GM04503 (cell line): ENCODE results near the gene SIX5.
"Not testable (repeated sequence)": the region's sequence is repeated elsewhere in the genome, so short reads cannot be mapped to it uniquely, and the experiment has no call there.

ENCODE experiments used
- DNase-seq: peaks from one replicate; pipeline ENCODE4 v3.0.0-alpha.2; 2012; ENCODE audit warnings: low read depth

SIX5 gene

DNA sequence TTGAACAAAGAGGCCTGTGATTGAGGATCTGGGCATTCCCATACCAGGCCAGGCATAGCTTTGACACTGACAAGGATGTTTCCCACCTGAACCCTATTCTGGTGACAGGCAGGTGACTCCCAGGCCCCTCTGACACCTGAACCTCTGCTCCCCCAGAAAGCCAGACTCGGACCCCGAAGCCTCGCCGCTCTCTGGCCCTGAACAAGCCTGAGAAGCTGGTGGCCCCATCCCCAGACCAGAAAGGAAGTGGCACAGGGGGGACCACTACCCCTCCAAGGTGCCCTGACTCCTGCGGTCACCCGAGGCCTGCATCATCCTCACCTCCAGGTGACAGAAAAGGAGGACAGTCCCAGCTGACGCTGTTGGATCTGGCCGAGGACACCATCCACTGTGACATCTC, 14.7 kb downstream of the SIX5 start:
- no peak for DNase-seq

DNA sequence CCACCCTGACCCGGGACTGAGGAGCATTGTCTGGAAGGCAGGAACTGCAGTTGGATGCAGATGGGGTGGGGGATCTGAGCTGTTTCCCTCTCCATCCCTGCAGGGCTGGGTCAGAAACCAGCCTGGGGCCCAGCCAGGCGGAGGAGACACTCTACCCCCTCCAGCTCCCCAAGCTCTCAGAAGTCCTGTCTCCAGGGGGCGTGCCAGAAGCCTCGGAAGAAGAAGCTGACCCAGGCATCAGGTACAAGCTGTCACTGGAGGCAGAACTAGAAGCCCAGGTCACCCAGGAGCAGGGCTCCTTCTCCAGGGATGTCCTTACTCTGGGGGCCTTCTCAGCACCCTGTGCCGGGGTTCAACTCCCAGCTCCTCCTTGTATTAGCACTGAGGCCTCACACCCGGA, 15.5 kb downstream of the SIX5 start:
- DNase-seq = no peak

DNA sequence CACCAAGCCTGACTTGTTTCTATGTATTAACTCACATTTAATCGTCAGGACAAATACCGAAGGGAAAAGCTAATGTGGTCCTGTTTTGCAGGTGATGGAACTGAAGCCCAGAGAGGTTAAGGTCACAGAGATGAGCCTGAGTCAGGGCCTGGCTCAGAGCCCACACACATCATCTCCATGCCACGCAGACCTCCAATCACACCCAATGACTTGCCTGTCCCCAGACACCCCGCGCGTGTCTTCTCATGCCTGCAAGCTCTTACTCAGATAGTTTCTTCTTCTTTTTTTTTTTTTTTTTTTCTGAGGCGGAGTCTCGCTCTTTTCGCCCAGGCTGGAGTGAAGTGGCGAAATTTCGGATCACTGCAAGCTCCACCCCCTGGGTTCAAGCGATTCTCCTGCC, 16.4 kb downstream of the SIX5 start:
- no peak for DNase-seq

DNA sequence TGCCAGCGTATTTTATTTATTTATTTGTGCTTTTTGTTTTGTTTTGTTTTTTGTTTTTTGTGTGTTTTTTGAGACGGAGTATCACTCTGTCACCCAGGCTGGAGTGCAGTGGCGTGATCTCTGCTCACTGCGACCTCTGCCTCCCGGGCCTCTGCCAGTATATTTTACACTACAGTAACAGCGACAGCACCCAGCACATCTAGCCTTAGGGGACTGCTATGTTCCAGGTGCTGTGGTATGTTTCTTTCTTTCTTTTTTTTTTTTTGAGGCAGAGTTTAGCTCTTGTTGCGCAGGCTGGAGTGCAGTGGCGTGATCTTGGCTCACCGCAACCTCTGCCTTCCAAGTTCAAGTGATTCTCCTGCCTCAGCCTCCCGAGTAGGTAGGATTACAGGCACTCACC, 17.6 kb downstream of the SIX5 start:
- DNase-seq = not testable (repeated sequence)

DNA sequence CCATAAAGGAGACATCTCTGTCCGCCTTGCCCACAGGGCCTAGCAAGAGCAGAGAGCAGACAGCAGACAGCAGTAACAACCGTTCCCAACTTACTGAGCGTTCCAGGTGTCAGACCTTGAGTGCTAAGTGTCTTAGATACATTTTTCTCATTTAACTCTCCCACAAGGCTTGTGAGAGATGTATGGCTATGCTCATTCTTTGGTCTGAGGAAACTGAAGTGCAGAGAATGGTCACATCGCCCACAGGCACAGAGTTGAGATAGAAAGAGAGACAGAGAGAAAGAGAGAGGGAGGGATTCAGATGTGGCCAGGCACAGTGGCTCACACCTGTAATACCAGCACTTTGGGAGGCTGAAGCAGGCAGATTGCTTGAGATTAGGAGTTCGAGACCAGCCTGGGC, 21.5 kb downstream of the SIX5 start:
- DNase-seq = no peak

DNA sequence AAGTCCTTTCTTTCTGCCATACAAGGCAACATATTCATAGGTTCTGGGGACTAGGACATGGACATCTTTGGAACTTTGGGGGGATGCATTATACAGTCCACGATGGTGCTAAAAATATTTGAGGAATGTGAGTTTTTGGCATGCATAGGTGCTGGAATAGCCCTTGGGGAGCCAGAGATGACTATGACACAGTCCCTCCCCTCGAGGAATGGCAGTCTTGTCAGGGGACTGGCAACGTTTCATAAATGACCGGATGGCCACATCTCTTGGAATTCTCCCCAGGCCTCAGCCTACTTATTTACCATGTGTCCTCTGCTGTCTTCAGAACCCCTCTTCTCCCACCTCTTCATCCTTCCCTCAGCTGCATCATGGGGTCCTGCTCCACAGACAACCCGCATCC, 22.2 kb downstream of the SIX5 start:
- DNase-seq = no peak

DNA sequence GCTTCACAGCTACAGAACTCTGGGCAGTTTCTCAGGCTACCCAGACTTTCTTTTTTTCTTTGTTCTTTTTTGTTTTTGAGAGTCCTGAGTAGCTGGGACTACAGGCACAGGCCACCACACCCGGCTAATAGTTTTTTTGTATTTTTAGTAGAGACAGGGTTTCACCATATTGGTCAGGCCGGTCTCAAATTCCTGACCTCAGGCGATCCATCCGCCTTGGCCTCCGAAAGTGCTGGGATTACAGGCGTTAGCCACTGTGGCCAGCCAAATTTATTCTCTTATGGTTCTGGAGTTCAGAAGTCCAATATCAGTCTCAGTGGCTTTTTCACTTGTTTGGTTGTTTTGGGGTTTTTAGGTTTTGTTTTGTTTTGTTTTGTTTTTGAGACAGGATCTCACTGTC, 23.4 kb downstream of the SIX5 start:
- DNase-seq = no peak

DNA sequence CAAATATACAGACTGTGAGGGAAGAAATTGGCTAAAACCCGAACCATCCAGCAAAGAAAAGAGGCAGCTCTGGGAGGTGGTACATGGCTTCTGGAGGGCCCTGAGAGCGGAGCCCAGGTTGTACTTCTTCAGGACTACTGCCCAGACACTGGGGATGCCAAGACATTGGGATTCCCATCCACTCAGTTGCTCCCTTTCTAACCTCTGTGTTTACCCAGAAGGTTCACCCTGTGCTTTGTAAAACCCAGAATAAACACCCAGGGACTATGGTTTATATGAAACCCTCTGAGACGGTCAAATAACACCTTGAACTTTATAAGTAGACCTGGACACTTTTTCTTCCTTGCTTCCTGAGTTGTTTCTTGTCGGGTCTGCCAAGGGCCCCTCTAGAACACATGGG, 26.1 kb downstream of the SIX5 start:
- no peak for DNase-seq

DNA sequence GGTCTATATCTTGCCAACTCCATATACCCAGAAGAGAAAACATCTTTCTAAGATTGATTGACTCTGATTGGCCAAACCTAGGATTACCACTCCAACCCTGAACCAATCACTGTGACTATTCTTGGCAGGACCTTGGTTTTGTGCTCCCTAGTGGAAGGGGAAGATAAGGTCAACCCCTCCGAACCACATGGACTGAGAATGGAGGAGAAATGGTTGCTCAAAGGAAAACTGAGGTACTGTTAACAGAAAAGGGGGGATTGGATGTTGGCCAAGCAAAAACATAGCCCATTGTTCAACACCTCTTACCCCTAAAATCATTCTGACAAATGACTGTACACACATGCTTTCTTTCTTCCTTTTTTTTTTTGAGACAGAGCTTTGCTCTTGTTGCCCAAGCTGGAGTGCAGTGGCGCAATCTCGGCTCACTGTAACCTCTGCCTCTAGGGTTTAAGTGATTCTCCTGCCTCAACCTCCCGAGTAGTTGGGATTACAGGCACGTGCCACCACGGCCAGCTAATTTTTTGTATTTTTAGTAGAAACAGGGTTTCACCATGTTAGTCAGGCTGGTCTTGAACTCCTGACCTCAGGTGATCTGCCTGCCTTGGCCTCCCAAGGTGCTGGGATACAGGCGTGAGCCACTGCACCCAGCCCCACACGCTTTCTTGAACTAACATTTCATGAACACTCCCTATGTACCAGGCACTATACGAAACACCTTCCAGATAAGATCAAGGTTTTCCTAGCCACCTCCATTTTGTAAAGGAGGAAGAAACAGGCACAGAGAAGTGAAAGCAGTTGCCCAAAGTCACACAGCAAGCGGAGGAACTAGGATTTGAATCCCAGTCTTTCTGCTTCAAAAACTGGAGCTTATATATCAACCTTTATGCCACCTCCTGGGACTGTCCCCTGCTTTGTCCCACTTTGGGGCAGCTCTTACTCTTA, 29.3 kb downstream of the SIX5 start:
- no peak for DNase-seq

DNA sequence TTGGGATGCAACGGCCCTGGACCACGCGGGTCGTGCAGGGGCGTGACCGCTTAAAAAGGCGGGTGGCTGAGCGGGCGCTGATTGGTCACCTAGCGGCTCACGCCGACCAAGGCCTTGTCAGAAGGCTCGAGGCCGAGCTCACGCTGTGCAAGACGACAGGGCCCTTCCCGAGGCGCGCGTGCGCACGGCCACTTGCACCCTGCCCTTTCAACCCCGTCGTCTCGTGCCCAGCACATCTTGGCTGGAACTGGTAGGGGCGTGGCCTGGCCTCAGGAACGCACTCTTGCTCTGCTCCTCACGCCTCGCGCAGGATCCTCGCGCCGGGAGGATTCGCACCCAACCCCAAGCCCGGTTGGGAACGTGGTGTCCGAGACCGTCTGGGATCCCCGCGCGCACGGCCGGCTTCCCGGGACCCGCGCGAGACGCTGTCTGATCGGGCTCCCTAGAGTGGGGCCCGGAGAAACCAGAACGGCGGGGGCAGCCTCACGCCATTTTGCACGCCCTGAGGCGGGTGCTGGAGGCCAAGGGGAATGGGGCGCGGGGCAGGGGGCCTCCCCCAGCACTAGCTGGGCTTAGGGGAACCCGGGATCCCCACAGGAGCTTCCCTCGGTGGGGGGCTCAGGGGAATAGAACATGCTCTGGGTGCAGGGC, 35.8 kb downstream of the SIX5 start, which contains the start of gene MEIOSIN:
Gene MEIOSIN (plus strand): TSS at position 280 of the 651 bp plus-strand sequence. CDS start 1,938 bp downstream, outside the sequence.
- no peak for DNase-seq

DNA sequence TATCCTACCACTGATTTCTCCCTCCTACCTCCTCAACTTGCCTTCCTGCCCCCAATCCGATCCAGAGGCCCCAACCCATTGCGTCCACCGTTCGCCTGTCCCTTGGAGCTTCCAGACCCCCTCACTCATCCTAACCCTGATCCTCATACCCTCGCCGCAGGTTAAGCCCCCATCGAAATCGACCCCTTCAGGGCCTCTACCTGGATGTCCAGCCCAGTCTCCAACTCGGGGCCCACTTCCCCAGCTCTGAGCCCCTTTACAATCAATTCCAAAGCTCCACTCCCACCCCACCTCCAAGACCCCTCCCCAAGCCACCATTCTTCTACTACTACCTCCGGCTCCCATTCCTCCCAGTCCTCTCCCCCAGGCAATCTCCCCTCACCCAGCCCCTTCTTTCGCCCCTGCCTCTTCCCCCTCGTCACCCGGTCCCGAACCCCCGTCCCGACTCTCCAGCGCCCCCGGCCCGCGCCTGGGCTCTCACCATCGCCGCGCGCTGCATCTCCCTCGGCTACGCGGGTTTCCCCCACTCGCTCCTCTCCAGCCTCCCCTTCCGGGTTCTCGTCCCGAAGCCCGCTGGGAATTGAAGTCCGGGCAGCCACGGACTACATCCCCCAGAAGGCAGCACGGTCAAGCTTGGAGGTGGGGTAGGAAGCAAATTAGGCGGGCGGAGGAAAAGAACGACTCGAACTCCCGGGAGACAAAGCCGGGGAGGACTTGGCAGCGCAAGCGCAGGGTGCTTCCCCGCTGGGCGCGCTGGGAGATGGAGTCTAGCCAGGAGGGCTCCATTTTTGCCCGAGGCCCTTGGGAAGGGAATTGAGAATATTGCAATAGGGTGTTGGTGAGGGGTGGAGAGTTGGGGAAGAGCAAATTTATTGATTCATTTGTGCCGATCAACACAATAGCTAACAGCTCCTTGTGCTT, 38.4 kb downstream of the SIX5 start, which contains the start of gene FBXO46:
Gene FBXO46 (minus strand): TSS at position 529 of the 921 bp plus-strand sequence. CDS start 17,401 bp downstream, outside the sequence.
- DNase-seq = peak; percentile 90

DNA sequence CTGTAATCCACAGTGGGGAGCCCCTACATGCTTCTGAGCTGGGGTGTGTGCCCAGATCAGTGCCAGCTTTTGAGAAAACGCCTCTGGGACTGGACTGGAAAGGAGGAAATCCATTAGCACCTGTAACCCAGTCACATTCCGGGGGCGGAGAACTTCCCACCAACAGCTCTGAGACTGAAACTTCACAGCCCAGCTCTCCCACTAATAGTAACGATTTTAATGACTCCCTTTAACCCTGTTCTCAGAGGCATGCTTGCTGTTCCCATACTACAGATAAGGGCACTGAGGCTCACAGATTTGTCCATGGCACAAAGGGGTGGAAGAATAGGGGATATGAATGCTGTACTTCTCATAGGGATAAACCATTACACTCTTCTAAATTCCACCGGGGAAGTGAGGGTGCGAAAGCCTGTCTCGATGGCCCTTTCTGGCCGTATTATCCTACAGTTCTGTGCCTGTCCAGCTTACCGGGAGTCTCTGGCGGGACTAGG, 39.2 kb downstream of the SIX5 start:
- no peak for DNase-seq

DNA sequence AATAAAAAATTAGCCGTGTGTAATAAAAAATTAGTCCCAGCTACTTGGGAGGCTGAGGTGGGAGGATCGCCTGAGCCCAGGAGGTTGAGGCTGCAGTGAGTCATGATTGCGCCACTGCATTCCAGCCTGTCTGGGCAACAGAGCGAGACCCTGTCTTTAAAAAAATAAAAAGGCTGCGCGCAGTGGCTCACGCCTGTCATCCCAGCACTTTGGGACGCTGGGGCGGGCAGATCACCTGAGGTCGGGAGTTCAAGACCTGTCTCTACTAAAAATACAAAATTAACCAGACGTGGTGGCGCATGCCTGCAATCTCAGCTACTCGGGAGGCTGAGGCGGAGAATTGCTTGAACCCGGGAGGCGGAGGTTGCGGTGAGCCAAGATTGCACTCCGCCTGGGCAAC, 40.4 kb downstream of the SIX5 start:
- not testable (repeated sequence) for DNase-seq

DNA sequence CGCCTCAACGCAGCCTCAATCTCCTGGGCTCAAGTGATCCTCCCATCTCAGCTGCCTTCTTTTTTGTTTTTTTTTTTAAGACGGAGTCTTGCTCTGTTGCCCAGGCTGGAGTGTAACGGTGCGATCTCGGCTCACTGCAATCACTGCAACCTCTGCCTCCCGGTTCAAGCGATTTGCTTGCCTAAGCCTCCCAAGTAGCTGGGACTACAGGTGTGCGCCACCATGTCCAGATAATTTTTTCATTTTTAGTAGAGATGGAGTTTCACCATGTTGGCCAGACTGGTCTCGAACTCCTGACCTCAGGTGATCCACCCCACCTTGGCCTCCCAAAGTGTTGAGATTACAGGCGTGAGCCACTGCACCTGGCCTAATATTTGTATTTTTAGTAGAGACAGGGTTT, 49.0 kb downstream of the SIX5 start:
- not testable (repeated sequence) for DNase-seq

DNA sequence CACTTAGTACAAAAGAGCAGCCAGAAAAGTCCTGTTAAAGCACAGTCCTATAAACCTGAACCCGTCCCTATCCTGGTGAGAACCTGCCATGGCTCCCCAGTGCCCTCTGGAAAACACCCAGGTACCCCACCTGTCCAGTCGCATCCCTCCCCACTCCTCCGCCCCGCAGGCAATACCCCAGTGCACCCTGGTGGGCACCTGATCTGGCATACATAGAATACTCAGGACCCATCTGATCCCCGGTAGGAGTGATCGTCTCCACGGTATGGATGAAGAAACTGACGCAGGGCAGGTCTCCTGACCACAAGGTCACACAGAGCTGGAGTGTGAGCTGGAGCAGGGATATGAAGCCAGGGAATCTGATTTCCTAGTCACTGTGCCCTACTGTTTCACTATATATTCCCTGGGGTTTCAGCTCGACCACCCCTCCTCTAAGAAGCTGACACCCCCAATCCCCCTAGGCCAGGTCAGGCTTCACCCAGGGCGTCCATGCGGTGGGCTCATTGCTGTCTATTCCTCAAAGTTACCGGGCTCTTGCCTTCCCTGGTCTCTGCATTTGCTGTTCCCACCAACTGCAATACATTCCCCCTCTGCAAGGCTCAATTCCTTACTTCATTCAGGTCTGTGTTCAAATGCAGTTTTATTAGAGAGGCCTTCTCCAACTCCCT, 50.9 kb downstream of the SIX5 start:
- DNase-seq = no peak

DNA sequence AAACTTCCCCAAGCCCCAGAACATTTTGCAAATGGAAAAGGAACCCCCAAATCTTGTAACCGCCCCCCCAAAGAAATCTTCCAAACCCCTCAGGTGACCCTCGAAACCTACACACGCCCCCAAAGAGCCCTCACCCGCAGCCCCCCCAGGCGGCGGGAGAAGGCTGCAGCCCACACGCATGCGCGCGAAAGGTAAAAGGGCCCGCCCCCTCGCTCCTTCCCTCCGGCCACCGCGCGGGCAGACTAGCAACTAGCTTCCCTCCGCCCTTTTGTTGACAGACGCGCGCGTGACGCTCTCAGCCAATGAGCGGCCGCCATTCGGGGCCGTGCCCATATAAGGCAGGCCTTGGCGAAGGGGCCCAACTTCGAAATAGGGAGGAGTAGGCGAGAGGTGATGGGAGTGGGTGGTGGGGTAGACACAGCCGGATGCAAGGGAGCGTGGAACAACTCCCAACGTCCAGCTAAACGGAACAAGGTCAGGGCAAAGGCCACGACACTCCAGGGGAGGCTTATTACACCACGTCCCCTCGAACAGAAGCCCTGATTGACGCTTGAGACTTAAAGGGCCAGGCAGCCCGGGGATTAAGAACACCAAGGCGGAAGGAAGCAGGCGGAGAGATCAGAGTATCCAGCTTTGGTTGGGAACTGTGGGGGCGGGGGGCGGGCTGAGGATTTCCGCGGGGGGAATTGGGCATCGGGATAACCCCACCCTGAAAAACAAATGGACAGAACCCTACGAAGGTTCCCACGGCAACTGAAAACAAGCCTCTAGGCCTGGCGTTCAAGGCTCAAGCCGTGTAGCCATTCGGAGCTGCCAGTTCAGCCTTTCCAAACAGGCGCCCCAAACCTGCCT, 51.7 kb downstream of the SIX5 start:
- DNase-seq = peak; percentile 97

DNA sequence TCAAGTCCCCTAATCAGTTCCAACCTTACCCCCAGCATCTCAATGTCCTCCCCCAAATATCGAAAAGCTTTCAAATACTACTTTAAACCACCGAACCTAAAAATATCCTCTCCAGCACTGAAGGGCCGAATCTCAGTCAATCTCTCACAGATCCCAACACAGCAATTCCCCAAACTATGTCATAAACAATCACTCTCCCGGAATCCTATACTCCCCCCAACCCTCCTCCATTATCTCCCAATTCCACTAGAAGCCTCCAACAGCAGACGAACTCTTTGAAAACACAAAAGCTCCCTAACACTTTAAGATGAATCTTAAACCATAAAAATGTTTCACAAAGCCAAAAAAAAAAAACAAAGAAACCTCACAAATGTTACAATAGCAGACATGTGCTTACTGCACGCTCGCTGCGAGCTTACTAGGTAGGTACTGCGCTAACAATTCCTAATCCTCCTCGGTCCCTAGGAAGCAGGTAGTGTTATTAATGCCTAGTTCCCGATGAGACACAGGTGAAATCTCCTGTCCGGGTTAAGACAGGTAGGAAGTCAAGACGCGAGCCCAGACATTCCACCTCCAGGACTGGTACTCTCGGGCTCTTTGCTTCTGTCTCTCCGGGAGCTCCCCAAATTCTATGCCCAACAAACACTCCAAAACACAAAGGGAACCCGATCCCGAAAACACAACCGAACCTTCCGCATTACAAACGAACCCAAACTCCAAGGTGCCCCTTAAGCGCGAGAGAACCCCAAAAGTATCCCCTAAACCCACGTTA, 52.5 kb downstream of the SIX5 start:
- DNase-seq = no peak

DNA sequence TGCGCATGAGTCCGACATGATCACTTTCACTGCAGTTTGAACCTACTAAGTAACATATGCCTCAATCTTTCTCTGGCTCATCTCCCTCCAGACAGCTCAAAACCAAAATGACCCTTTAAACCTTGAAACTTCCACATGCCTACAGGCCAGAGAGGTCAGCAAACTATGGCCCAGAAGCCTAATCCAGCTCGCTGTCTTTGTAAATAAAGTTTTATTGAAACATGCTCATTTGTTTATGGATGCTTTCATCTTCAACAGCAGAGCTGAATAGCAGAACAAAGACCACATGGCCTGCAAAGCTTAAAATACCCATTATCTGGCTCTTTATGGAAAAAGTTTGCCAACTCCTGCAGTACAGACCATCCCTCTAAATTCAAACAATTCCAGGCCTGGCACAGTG, 53.9 kb downstream of the SIX5 start:
- no peak for DNase-seq
